ENCODE results near the gene ILRUN.
"Not testable (repeated sequence)": the region's sequence is repeated elsewhere in the genome, so short reads cannot be mapped to it uniquely, and the experiment has no call there.

The ILRUN gene

DNA sequence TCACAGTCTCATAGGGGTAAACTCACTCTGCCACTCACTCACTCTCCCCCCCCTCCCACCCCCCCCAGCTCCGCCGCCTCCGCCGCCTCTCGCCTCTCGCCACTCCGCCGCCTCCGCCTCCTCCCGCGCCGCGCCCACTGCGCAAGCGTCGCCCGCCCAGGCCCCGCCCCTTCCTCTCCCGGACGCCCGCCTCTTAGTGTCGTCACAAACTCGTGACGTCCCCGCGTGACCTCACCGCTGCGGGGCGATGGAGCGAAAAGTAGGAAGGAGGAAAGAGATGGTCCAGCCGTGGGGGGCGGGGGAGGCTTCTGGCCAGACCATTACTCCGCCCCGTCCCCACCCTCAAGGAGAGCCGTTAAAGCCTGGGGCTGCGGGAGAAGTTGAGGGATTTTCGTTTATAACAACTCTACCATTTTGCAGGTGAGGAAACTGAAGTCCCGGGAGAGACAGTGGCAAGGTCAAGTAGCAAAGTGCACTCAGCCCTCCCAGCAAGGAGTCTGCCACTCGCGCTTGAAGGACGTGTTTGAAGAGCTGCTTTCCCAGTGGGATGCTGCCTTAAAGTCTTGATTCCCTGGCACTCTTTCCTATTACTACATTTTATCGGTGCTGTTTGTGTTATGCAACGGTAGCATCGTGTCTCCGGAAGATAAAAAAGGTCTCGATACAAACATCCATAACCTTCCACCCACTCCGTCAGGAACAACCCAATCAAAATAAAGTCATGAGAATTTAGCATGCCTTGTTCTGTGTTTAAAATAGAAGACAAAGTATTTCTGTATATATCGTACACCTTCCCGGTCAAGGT, at the start of gene ILRUN:
Gene ILRUN, minus strand, starts transcription at position 29 of the 805 bp plus-strand sequence. CDS start 164 bp downstream, outside the sequence.
- DNase-seq (ENCODE audit: low read depth, low spot score), result peak; percentile 97

- DNase-seq (ENCODE audit: low read depth, low spot score), result no peak
Observed at GRCh38 chr6:34745277-34746103, 48.9 kb upstream of the ILRUN start.

DNA sequence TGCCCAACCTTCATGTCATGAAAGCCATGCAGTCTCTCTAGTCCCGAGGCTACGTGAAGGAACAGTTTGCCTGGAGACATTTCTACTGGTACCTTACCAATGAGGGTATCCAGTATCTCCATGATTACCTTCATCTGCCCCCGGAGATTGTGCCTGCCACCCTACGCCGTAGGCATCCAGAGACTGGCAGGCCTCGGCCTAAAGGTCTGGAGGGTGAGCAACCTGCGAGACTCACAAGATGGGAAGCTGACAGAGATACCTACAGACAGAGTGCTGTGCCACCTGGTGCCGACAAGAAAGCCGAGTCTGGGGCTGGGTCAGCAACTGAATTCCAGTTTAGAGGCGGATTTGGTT, 47.7 kb upstream of the ILRUN start:
- DNase-seq (ENCODE audit: low read depth, low spot score), result not testable (repeated sequence)

DNA sequence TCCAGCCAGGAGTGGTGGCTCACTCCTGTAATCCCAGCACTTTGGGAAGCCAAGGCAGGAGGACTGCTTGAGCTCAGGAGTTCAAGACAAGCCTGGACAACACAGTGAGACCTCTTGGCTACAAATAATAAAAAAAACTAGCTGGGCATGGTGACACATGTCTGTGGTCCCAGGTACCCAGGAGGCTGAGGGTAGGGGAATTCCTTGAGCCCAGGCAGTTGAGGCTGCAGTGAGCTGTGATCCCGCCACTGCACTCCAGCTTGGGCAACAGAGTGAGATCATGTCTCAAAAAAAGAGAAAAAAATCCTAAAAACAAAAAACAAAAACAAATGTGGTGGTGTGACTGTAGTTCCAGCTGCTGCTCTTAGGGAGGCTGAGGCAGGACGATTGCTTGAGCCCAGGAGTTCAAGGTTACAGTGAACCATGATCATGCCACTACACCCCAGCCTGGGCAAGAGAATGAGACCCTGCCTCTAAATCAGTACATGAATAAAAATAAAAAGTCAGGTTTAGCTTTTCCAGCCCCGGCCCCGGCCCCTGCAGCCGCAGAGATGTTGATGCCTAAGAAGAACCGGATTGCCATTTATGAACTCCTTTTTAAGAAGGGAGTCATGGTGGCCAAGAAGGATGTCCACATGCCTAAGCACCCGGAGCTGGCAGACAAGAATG, 47.2 kb upstream of the ILRUN start:
- no peak for DNase-seq (ENCODE audit: low read depth, low spot score)

DNA sequence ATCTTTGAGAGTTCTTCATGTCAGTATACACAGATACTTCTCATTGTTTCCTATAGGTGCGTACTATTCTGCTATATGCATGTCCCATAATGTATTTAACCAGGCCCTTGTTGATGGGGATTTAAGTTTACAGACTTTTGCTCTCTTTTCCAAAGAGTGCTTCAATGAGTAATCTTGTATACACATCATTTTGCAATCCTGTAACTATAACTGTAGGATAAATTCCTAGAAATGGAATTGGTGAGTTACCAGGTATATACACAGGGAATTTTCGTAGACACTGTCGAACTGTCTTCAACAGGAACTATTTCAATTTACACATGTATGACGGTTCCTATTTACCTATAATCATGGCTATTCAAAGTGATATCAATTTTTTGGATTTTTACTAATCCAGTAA, 45.5 kb upstream of the ILRUN start:
- no peak for DNase-seq (ENCODE audit: low read depth, low spot score)

DNA sequence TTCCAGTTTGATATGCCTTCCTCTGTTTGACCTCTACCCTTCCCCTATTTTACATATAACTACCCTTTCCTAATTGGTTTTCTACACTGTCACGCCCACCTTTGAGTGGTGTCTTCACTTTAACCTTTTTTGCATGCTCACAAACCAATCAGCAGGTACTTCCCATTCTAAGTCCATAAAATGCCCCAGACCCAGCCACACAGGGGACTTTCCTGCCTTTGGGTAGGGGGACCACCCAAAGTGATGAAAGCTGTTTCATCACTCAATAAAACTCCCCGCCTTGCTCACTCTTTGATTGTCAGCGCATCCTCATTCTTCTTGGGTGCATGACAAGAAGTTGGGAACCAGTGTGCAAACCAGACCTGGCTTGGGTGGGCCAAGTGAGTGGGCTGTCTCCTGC, 40.3 kb upstream of the ILRUN start:
- no peak for DNase-seq (ENCODE audit: low read depth, low spot score)

DNA sequence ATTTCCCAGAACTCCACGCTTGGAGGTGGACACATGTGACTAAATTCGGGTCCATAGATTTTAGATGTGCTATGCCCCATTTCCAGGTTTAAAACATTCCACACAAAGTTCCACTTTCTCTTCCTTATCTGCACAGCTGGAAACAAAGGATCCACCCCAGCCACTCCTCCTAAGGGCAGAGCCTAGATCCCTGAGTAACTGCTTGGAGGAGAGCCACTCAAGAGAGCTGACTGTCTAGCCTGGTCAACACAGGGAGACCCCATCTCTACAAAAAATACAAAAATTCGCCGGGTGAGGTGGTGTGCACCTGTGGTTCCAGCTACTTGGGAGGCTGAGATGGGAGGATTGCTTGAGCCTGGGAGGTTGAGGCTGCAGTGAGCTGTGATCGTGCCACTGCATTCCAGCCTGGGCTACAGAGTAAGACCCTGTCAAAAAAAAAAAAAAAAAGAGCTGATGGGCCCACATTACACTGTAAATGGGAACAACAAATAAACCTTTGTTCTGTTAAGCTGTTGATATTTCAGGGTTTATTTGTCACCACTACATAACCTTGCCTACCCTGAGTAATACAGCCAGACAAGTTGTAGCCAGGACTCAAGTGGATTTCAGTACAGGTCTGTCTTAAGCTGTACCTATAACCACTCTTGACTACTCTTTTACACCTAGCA, 35.0 kb upstream of the ILRUN start:
- DNase-seq (ENCODE audit: low read depth, low spot score), result no peak

- DNase-seq (ENCODE audit: low read depth, low spot score), result no peak
Observed at GRCh38 chr6:34729631-34730470, 33.3 kb upstream of the ILRUN start.

- DNase-seq (ENCODE audit: low read depth, low spot score), result no peak
Observed at GRCh38 chr6:34726055-34726454, 29.5 kb upstream of the ILRUN start.

DNA sequence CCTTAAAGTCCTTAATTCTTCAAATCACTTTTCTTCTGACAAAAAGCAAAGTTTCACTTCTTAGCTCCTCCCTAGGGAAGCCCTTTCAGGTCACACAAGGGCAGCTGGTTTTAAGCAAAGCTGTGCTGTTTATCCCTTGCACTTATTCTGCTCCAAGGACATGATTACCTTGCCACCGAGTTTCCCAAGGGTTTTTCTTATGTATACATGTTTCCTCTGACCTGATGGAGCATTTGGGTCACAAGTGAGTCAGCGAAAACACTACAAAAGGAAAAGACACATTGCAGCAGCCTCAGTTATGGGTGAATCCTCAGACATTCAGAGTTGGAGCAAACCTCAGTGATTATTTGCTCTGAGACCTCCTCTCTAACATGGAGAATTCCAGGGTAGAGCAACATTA, 26.6 kb upstream of the ILRUN start:
- no peak for DNase-seq (ENCODE audit: low read depth, low spot score)

DNA sequence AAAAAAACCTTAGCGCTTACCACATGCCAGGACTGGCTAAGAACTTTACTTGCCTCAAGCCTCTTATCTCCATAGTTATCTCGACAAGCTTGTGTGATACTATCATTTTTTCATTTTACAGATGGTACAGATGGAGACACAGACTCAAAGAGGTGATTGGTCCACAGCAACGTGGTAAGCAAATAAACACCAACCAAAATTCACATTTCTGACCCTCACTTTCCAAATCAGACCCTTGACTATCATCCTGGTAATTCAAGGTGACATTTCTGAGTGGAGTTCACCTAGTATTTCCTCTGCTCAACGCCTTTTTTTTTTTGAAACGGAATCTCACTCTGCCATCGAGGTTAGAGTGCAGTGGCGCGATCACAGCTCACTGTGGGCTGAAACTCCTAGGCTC, 25.9 kb upstream of the ILRUN start:
- DNase-seq (ENCODE audit: low read depth, low spot score), result no peak

DNA sequence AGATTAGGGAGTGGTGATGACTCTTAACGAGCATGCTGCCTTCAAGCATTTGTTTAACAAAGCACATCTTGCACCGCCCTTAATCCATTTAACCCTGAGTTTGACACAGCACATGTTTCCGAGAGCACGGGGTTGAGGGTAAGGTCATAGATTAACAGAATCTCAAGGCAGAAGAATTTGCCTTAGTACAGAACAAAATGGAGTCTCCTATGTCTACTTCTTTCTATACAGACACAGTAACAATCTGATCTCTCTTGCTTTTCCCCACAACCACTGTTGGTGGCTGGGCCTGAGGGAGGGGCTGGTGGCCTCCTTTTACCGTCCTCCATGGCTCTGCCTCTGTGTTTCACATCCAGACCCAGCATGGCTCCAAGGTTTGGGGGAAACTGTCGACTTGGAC, 23.6 kb upstream of the ILRUN start:
- peak; percentile 41 for DNase-seq (ENCODE audit: low read depth, low spot score)

- not testable (repeated sequence) for DNase-seq (ENCODE audit: low read depth, low spot score)
Observed at GRCh38 chr6:34719646-34720045, 23.1 kb upstream of the ILRUN start.

- no peak for DNase-seq (ENCODE audit: low read depth, low spot score)
Observed at GRCh38 chr6:34718976-34719375, 22.4 kb upstream of the ILRUN start.

- DNase-seq (ENCODE audit: low read depth, low spot score), result no peak
Observed at GRCh38 chr6:34717466-34717865, 20.9 kb upstream of the ILRUN start.

- DNase-seq (ENCODE audit: low read depth, low spot score), result no peak
Observed at GRCh38 chr6:34714663-34715062, 18.1 kb upstream of the ILRUN start.

GRCh38 chr6:34712881-34713280, 16.3 kb upstream of the ILRUN start:
- DNase-seq (ENCODE audit: low read depth, low spot score), result not testable (repeated sequence)

DNA sequence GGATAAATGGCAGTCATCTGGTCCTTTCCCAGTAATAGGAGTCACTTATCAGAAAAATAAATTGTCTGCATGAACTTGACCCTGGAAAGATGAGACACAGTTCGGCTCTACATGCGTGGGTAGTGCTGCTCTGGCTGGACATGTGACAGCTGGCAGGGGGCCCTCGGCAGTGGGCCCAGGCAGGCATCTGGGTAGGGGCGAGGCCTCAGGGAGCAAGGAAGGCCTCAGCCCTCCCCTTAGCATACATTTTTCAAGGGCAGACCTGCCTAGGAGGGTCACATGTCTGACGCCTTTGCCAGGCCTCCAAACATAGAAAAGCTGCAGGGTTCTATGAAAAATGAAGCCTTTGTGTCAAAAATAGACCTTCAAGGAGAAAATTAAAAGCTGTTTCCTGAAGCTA, 12.8 kb upstream of the ILRUN start:
- DNase-seq (ENCODE audit: low read depth, low spot score), result no peak

GRCh38 chr6:34705241-34705640, 8.7 kb upstream of the ILRUN start:
- DNase-seq (ENCODE audit: low read depth, low spot score), result no peak

- DNase-seq (ENCODE audit: low read depth, low spot score), result no peak
Observed at GRCh38 chr6:34701199-34701598, 4.6 kb upstream of the ILRUN start.

All from ELF-1 (cell line).